Mucosa of descending colon (tissue), 3 donors: Measurements from ENCODE around the gene IFNGR2. TPM values are rescaled to one million over a fixed set of nuclear protein-coding genes. Genes with fewer than 3 reads are reported as not detected.
"Not testable (repeated sequence)": the region's sequence is repeated elsewhere in the genome, so short reads cannot be mapped to it uniquely, and the experiment has no call there.

Source experiments
- ATAC-seq: fragments of 200-7000 bp; cut with Tn5 transposase; one replicate; pipeline ENCODE4 v1.9.1; 2020; ENCODE audit warnings: mild to moderate bottlenecking, moderate library complexity
- DNase-seq, 3 donors: peaks; one replicate each; pipeline ENCODE4 v3.0.0-alpha.2; 2020
- H3K36me3 ChIP-seq: fragments of 200-600 bp; one replicate; pipeline ENCODE4 v1.8.0; 2021; ENCODE audit warnings: low read depth, mild to moderate bottlenecking
- H3K4me1 ChIP-seq: fragments of 200-600 bp; one replicate; pipeline ENCODE4 v1.8.0; 2021; ENCODE audit warnings: low read depth, mild to moderate bottlenecking
- H3K4me3 ChIP-seq: fragments of 200-600 bp; one replicate; pipeline ENCODE4 v1.8.0; 2021; ENCODE audit warnings: mild to moderate bottlenecking
- H3K9me3 ChIP-seq: fragments of 200-600 bp; one replicate; pipeline ENCODE4 v1.8.0; 2021; ENCODE audit warnings: mild to moderate bottlenecking
- CTCF ChIP-seq: fragments of 200-600 bp; IDR thresholded peaks from one replicate; pipeline ENCODE4 v1.8.0; 2022; ENCODE audit warnings: antibody characterized with exemption, mild to moderate bottlenecking
- intact Hi-C, 2 donors: fragments of 100-400 bp; cut with DNase I in 1 of 2; cut with micrococcal nuclease in 1 of 2; formaldehyde crosslinking; loops; one replicate each; pipeline versions ENCODE4 v1.11.0 to v1.11.1; 2022; cut with DNase I, micrococcal nuclease
- total RNA-seq, 3 donors: library from RNA; stranded (reverse); fragmentation: NEBNext Ultra II Directional in 2 of 3; extraction: Animal tissue kit (Norgen Biotek cat#: 25700) in 2 of 3; gene quantifications; one replicate each; pipeline versions ENCODE4 v1.2.1 to v1.2.4, GENCODE V29; 2021 to 2023
- donor health status: DM: no; HTN: no; CAD: no; lungs with moderate emphysema.
- donor health status: DM: no; HTN: no; CAD: no.
- donor health status: DM: no; HTN: yes; CAD: no.

IFNGR2 gene
- total RNA-seq, 3 donors from 2014 or later = 56.3 to 155 (median 87.8) TPM

GRCh38 chr21:33441489-33442477 lies 38.6 kb downstream of the IFNGR2 start:
- H3K4me3 ChIP-seq = no peak overlapping the region
- no peaks in the 10 kb centered on the region for H3K36me3 ChIP-seq
- DNase-seq (peak; percentile 58 to 69 (median 62)), ATAC-seq (peak; percentile 91)
- intact Hi-C loops = loop anchor here in 1 of 2 donors (10.0 kb wide), 1 partner anchor 237 kb away; no protein-coding TSS in a partner anchor
- no peak for TF ChIP-seq CTCF
- no peaks in the 10 kb centered on the region for H3K4me1 ChIP-seq
- no peaks in the 10 kb centered on the region for H3K9me3 ChIP-seq

GRCh38 chr21:33443194-33443593 lies 40.0 kb downstream of the IFNGR2 start:
- Histone ChIP-seq H3K4me1 (no peaks in the 10 kb centered on the region), H3K4me3 (no peak overlapping the region), H3K36me3 (no peaks in the 10 kb centered on the region), H3K9me3 (no peaks in the 10 kb centered on the region)
- no peak for TF ChIP-seq CTCF
- intact Hi-C loops = loop anchor here in 1 of 2 donors (10.0 kb wide), 1 partner anchor 238 kb away; no protein-coding TSS in a partner anchor
- DNase-seq (no peak), ATAC-seq (no peak)

GRCh38 chr21:33444499-33444898 lies 41.3 kb downstream of the IFNGR2 start:
- TF ChIP-seq CTCF = no peak
- Histone ChIP-seq H3K36me3 (no peaks in the 10 kb centered on the region), H3K9me3 (no peaks in the 10 kb centered on the region), H3K4me3 (no peak overlapping the region), H3K4me1 (no peaks in the 10 kb centered on the region)
- intact Hi-C loops = loop anchor here in 1 of 2 donors (10.0 kb wide), 1 partner anchor 240 kb away; no protein-coding TSS in a partner anchor
- ATAC-seq (no peak), DNase-seq (no peak)

GRCh38 chr21:33446620-33447019 lies 43.4 kb downstream of the IFNGR2 start:
- not testable (repeated sequence) for ATAC-seq, H3K4me1 ChIP-seq, H3K9me3 ChIP-seq, DNase-seq, H3K36me3 ChIP-seq, H3K4me3 ChIP-seq
- intact Hi-C loops = loop anchor here (5.0 to 10.0 kb wide), 2 partner anchors 242 to 244 kb away; no protein-coding TSS in a partner anchor

- DNase-seq (no peak), ATAC-seq (no peak)
- Histone ChIP-seq H3K36me3 (no peaks in the 10 kb centered on the region), H3K4me1 (peaks cover 6% of the 10 kb centered on the region), H3K4me3 (no peak overlapping the region), H3K9me3 (no peaks in the 10 kb centered on the region)
- intact Hi-C loops = loop anchor here (5.0 to 10.0 kb wide), 2 partner anchors 245 to 247 kb away; no protein-coding TSS in a partner anchor
- no peak for TF ChIP-seq CTCF
Measured at GRCh38 chr21:33449616-33450015, 46.4 kb downstream of the IFNGR2 start.

DNA sequence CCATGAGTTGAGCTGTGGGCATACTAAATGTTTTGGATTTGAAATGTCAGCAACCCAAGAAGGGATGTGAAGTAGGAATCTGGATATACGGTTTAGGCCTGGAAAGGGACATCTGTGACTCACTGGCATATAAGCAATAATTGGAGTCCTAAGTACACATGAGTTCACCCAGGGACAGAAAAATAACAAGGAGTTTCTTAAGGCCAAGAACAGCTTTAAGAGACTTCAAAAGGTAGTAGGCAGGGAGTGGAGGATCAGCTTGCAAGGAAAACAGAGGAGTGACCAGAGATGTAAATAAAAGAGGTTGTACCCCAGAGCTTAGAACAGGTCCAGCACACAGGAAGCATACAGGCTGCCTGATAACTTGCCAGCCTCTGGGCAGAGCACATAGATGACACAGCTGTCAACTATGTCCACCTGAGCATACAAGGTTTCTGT lies 48.4 kb downstream of the IFNGR2 start:
- no peaks in the 10 kb centered on the region for H3K36me3 ChIP-seq
- intact Hi-C loops = no loop called here
- ATAC-seq = peak; percentile 93
- H3K9me3 ChIP-seq = no peaks in the 10 kb centered on the region
- H3K4me3 ChIP-seq = no peak overlapping the region
- no peak for TF ChIP-seq CTCF
- no peak for DNase-seq
- peaks cover 6% of the 10 kb centered on the region for H3K4me1 ChIP-seq
